H1 (cell line): ENCODE data around the gene PKIB. TPM values are rescaled to one million over a fixed set of nuclear protein-coding genes. Genes with fewer than 3 reads are reported as not detected.

Experiments
- TAF1 ChIP-seq: IDR thresholded peaks from 2 replicates; pipeline ENCODE4 v1.6.1; 2011; ENCODE audit warnings: mild to moderate bottlenecking, low read depth, low read length
- polyA plus RNA-seq, 7 experiments: library from polyadenylated mRNA; depleted of rRNA in 3 of 7; stranded (reverse) in 5 of 7; unstranded in 2 of 7; fragments of >200 nt in 5 of 7; fragments of 200-250 nt in 2 of 7; gene quantifications; 1 replicate in 5 of 7; 2 replicates in 1 of 7; 4 replicates in 1 of 7; pipeline versions ENCODE4 v1.2.1 to v1.2.3, GENCODE V29; 2011 to 2013; ENCODE audit warnings: missing spikeins in 2 of 7, mixed read lengths in 2 of 7
- total RNA-seq: library from RNA; stranded (reverse); fragmentation: NEBNext Ultra II Directional; extraction: Animal tissue kit (Norgen Biotek cat#: 25700); gene quantifications from 2 replicates; pipeline ENCODE4 v1.2.1, GENCODE V29; 2021
- TF ChIP-seq, protein P1 (sequence below), 3 experiments: IDR thresholded peaks; 1 replicate in 2 of 3; 2 replicates in 1 of 3; pipeline versions ENCODE4 v1.5.1 to v1.6.1; 2011; ENCODE audit warnings: low read length in 3 of 3, mild to moderate bottlenecking in 3 of 3, inconsistent platforms in 2 of 3, low read depth in 1 of 3, moderate library complexity in 1 of 3; ENCODE audit not compliant: insufficient read depth in 1 of 3; ENCODE audit errors: control extremely low read depth in 1 of 3

PKIB gene
- total and polyA plus RNA-seq, 2 of the 8 experiments (the other 6 are each of a cell fraction or from before 2014, with no cell fraction given), result 13.5 to 73.3 TPM

DNA sequence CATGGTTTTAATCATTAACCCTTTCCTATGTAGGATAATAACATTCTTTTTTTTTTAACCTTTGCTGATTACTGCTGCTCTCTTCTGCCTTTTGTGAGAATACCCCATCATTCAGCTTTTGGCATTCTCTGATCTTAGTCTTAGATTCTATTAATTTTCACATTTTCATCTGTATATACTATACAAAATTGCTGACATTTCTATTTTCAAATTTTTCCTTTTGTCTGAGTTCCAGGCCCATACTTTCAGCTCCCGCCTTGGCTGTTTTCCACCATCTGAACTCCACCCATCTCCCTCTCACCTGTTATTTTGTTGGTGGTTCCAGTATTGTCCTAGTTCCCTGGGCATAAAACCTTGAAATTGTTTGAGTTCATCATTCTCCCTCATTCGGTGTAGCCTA is 59.2 kb downstream of the PKIB start (continued):
- TF ChIP-seq, protein P1, sequence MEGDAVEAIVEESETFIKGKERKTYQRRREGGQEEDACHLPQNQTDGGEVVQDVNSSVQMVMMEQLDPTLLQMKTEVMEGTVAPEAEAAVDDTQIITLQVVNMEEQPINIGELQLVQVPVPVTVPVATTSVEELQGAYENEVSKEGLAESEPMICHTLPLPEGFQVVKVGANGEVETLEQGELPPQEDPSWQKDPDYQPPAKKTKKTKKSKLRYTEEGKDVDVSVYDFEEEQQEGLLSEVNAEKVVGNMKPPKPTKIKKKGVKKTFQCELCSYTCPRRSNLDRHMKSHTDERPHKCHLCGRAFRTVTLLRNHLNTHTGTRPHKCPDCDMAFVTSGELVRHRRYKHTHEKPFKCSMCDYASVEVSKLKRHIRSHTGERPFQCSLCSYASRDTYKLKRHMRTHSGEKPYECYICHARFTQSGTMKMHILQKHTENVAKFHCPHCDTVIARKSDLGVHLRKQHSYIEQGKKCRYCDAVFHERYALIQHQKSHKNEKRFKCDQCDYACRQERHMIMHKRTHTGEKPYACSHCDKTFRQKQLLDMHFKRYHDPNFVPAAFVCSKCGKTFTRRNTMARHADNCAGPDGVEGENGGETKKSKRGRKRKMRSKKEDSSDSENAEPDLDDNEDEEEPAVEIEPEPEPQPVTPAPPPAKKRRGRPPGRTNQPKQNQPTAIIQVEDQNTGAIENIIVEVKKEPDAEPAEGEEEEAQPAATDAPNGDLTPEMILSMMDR (IDR thresholded peaks at IDR 0.05; ENCODE audit: control extremely low read depth in 1 of 3, insufficient read depth in 1 of 3, low read depth in 1 of 3, low read length in 3 of 3), result no peak
- TF ChIP-seq TAF1, result no peak
- TF ChIP-seq, all 59 proteins: peak for 0
